NOMO-1 treated with dmso at 0.1 percent for 144 hours (cell line): Measurements from ENCODE around the gene RFT1.

Experiments
- DNase-seq: peaks from one replicate; lab custom pipeline; 2025; ENCODE audit not compliant: unreplicated experiment; lab: John Stamatoyannopoulos, UW

RFT1 gene

GRCh38 chr3:53150247-53151085 lies 20.2 kb upstream of the RFT1 start:
- no peak for DNase-seq

- DNase-seq, result no peak
These were observed 19.5 kb upstream of the RFT1 start for GRCh38 chr3:53149699-53150098.

DNA sequence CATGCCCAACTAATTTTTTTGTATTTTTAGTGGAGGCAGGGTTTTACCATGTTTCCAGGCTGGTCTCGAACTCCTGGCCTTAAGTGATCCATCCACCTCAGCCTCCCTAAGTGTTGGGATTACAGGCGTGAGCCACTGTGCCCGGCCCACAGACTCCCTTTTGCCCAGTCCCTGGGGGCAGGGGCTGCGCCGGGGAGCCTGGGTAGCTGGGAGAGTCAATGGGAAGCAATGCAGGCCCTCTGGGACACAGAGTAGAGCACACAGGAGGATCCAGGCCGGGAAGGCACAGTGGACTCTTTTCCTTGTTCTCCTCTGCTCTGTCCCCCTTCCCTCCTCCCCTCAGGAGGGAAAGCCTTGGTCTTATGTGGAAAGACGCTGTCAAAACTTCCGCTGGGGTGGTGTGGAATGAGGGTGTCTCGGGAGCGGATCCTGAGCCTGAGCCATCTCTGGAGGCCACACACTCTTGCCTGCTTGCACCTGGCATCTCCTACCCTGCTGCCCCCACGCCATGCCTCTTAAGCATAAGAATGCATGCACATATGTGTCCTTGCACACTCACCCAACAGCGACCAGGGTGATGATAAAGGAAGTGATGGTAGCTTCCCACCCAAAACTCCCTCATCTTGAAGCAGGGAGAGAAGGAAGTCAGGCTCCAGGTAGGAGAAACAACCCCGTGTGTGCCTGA lies 18.9 kb upstream of the RFT1 start:
- DNase-seq, result no peak

GRCh38 chr3:53147903-53148400 lies 17.7 kb upstream of the RFT1 start:
- DNase-seq, result no peak

- DNase-seq, result no peak
These were observed 17.1 kb upstream of the RFT1 start for GRCh38 chr3:53147151-53147902.

- DNase-seq, result no peak
These were observed 16.2 kb upstream of the RFT1 start for GRCh38 chr3:53146319-53146891.

DNA sequence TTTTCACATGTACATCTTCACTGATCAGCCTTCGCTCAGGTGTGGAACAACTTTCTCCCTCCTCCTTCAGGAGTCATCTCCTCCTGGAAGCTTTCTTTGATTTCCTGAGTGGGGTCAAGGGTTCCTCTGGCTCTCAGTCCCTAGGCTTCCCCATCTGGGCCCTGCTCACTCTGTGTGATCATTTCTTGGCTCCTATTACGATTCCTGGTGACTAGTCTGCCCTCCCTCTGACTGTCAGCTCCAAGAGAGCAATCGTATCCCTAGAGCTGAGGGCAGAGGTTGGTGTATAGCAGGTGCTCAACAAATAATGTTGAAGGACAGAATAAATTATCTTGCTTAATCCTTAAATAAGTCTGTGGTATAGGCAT lies 15.5 kb upstream of the RFT1 start:
- no peak for DNase-seq

- DNase-seq, result no peak
These were observed 14.9 kb upstream of the RFT1 start for GRCh38 chr3:53144862-53145712.

- DNase-seq, result no peak
These were observed 14.2 kb upstream of the RFT1 start for GRCh38 chr3:53144446-53144845.

DNA sequence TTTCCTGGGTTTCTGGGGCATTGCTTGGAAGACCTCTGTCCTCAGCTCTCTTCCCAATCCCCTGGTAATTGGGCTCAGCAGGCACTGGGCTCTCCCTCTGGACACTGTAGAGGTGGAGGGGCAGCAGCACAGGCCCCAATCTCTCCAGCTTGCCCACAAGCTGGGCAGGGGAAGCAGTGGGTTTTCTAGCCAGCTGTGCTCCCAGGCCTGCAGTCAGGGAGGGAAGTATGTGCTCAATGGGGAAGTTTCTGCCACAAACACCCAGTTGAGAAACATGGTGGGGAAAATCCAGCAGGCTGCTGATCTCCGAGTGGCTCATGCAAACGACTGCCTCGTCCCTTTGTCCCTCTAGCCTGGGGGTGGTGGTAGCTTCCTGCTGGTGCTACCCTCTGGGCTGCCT lies 12.8 kb upstream of the RFT1 start:
- peak; percentile 36 for DNase-seq

DNA sequence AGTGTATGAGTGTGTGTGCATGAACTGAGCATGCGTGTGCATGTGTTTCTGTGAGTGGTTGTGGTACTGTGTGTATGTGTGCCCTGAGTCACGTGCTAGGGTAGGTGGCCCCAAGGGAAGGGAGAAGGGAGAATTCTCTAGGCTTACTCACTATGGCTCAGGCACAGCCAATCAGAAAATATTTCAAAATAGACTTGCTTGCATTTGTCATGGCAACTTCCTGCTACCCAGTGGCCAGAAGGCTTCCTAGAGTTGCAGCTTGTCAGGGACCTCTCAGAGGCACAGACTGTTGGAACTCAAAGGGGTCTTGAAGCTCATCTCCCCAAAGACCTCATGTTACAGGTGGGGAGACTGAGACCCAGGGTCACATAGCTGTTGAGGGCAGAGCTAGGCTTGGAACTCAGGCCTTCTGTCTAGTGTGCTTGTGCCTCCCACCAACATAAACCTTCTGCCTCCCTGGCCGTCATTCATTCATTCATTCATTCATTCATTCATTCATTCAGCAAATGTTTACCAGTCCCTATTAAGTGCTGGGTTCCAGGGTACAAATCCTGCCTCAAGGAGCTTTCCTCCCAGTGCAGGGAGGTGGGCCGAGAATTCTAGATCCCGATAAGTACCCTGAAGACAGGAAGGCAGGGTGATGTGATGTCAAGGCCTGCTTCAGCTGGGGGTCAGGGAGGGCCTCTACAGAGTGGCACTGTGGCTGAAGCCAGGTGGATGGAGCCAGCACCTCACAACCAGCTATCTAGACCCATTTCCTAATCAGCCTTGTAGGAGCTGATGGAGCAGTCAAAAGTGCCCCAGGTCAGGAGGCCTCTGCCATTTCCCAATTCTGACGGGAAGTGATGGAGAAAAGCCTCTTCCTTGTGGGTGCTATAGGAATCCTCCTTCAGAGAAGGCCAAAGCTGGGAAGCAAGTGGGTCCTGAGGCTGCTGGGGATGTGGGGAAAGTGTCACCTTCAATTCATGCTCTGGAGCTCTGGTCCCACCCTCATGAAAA lies 10.9 kb upstream of the RFT1 start:
- peak; percentile 73 for DNase-seq

- DNase-seq, result no peak
These were observed 9.9 kb upstream of the RFT1 start for GRCh38 chr3:53139906-53140846.

DNA sequence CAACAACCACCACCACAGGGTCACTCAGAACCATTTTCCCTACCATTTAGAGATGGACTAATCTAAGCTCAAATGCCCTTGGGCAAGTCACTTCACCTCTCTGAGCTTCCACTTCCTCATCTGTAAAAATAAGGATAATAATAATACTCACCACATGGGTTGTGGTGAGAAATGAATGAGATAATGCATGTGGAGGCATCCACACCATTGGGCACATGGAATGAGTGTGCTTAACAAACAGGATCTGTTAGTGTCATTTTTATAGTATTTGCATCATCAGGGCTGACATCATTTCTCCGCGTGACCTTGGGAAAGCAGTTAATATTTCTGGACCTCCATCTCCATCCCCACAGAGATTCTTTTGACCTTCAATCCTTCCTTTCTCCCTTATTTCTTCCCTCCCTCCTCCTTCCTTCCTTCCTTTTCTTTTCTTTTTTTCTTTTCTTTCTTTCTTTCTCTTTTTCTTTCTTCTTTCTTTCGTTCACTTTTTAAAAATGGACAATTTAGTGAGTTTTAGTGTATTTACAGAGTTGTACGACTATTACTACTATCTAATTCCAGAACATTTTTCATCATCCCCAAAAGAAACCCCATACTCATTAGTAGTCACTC lies 7.7 kb upstream of the RFT1 start:
- peak; percentile 20 for DNase-seq

GRCh38 chr3:53137221-53137620 lies 7.0 kb upstream of the RFT1 start:
- DNase-seq, result no peak

- DNase-seq, result peak; percentile 48
These were observed 4.5 kb upstream of the RFT1 start for GRCh38 chr3:53134631-53135232.

- DNase-seq, result no peak
These were observed 2.1 kb upstream of the RFT1 start for GRCh38 chr3:53132347-53132746.

DNA sequence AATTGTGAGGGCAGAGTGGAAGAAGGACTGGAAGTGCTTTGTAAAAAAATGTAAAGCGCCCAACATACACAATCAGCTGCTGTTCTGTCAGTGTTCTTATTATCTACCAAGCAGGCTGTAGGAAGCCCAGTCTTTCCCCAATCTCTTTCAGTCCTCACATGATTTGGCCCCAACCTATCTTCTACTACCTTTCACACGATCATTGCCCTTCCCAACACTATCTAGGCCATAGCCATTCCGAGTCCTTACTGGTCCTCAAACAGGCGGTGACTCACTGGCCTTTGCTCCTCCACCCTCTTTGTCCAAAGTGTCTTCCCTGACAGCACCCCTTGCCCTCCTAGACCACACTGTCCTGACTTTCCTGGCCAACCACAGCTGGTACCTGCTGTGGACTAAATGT lies 861 bp upstream of the RFT1 start:
- no peak for DNase-seq
